CD14-positive monocyte (primary cell): ENCODE measurements around the gene VAMP2. TPM values are rescaled to one million over a fixed set of nuclear protein-coding genes. Genes with fewer than 3 reads are reported as not detected.

Experiments
- DNase-seq, 3 donors: peaks; one replicate each; pipeline ENCODE4 v3.0.0-alpha.2; 2011 to 2022
- H2AFZ ChIP-seq: 2 replicates; pipeline ENCODE4 v1.6.0; 2012; ENCODE audit warnings: mild to moderate bottlenecking, low read depth, low read length, inconsistent platforms; ENCODE audit not compliant: insufficient read depth, poor library complexity, severe bottlenecking
- H3K27ac ChIP-seq, 2 donors: 1 replicate in 1 of 2; 2 replicates in 1 of 2; pipeline ENCODE4 v1.5.1; 2012 to 2013; ENCODE audit warnings: low read length in 2 of 2, control low read depth in 1 of 2, inconsistent platforms in 1 of 2, low read depth in 1 of 2, mild to moderate bottlenecking in 1 of 2
- H3K27me3 ChIP-seq, 2 donors: one replicate each; pipeline versions ENCODE4 v1.6.0 to v1.6.1; 2011 to 2013; ENCODE audit warnings: low read length in 2 of 2; ENCODE audit not compliant: control insufficient read depth in 2 of 2, insufficient read depth in 2 of 2
- H3K36me3 ChIP-seq, 2 donors: replicated peaks in 1 of 2; 1 replicate in 1 of 2; 2 replicates in 1 of 2; pipeline versions ENCODE4 v1.5.1 to v1.6.1; 2012 to 2013; ENCODE audit warnings: low read length in 2 of 2, control low read depth in 1 of 2, inconsistent platforms in 1 of 2, mild to moderate bottlenecking in 1 of 2; ENCODE audit not compliant: insufficient read depth in 2 of 2, control insufficient read depth in 1 of 2
- H3K4me1 ChIP-seq, 2 donors: 1 replicate in 1 of 2; 2 replicates in 1 of 2; pipeline versions ENCODE4 v1.5.1 to v1.6.1; 2012 to 2013; ENCODE audit warnings: low read length in 2 of 2, control low read depth in 1 of 2, inconsistent platforms in 1 of 2, mild to moderate bottlenecking in 1 of 2, moderate library complexity in 1 of 2; ENCODE audit not compliant: insufficient read depth in 2 of 2, control insufficient read depth in 1 of 2
- H3K4me2 ChIP-seq: replicated peaks from 2 replicates; pipeline ENCODE3; 2012; ENCODE audit warnings: low read length, moderate library complexity, mild to moderate bottlenecking; ENCODE audit not compliant: poor library complexity, severe bottlenecking; ENCODE audit errors: extremely low read depth
- H3K4me3 ChIP-seq, 3 experiments: fragments of 200-600 bp in 1 of 3; sonication (generic) in 1 of 3; replicated peaks in 1 of 3; 1 replicate in 2 of 3; 2 replicates in 1 of 3; pipeline ENCODE4 v1.5.1; 2011 to 2013; ENCODE audit warnings: low read length in 3 of 3, mild to moderate bottlenecking in 3 of 3, control low read depth in 2 of 3, low read depth in 2 of 3, inconsistent platforms in 1 of 3, moderate library complexity in 1 of 3
- H3K79me2 ChIP-seq: 2 replicates; pipeline ENCODE4 v1.6.0; 2012; ENCODE audit warnings: mild to moderate bottlenecking, control low read depth, inconsistent platforms, low read length, moderate library complexity; ENCODE audit not compliant: insufficient read depth
- H3K9ac ChIP-seq: 2 replicates; pipeline ENCODE4 v1.6.0; 2017; ENCODE audit warnings: low read length, mild to moderate bottlenecking; ENCODE audit not compliant: insufficient read depth, poor library complexity, severe bottlenecking
- H3K9me3 ChIP-seq, 2 donors: replicated peaks in 1 of 2; 1 replicate in 1 of 2; 2 replicates in 1 of 2; pipeline versions ENCODE4 v1.5.1 to v1.6.1; 2012 to 2013; ENCODE audit warnings: low read length in 2 of 2, control low read depth in 1 of 2; ENCODE audit not compliant: control insufficient read depth in 1 of 2, insufficient read depth in 1 of 2
- H4K20me1 ChIP-seq: 2 replicates; pipeline ENCODE4 v1.6.0; 2012; ENCODE audit warnings: mild to moderate bottlenecking, low read length, control low read depth, moderate library complexity; ENCODE audit not compliant: insufficient read depth
- H3K27ac Mint-ChIP-seq, 7 donors: one replicate each; pipeline ENCODE4 v1.8.0; 2020; ENCODE audit warnings: mild to moderate bottlenecking in 7 of 7, mixed read lengths in 7 of 7, moderate library complexity in 6 of 7, inconsistent platforms in 2 of 7
- H3K27me3 Mint-ChIP-seq, 3 donors: one replicate each; pipeline ENCODE4 v1.8.0; 2021 to 2022; ENCODE audit warnings: low read depth in 3 of 3, mild to moderate bottlenecking in 3 of 3, mixed read lengths in 3 of 3, moderate library complexity in 3 of 3, inconsistent platforms in 1 of 3
- H3K36me3 Mint-ChIP-seq, 2 donors: one replicate each; pipeline ENCODE4 v1.8.0; 2020; ENCODE audit warnings: mixed read lengths in 2 of 2, inconsistent platforms in 1 of 2, mild to moderate bottlenecking in 1 of 2
- H3K4me1 Mint-ChIP-seq: one replicate; pipeline ENCODE4 v1.8.0; 2020; ENCODE audit warnings: mild to moderate bottlenecking, mixed read lengths
- H3K4me3 Mint-ChIP-seq, 2 donors: one replicate each; pipeline ENCODE4 v1.8.0; 2020; ENCODE audit warnings: mild to moderate bottlenecking in 2 of 2, mixed read lengths in 2 of 2, moderate library complexity in 1 of 2
- H3K9me3 Mint-ChIP-seq, 7 donors: one replicate each; pipeline ENCODE4 v1.8.0; 2020 to 2022; ENCODE audit warnings: mixed read lengths in 7 of 7, mild to moderate bottlenecking in 6 of 7, moderate library complexity in 6 of 7, inconsistent platforms in 2 of 7
- CTCF ChIP-seq: fragments of 200-600 bp; IDR thresholded peaks from one replicate; pipeline ENCODE4 v1.8.0; 2022; ENCODE audit warnings: antibody characterized with exemption, mild to moderate bottlenecking
- WGBS: methylation state at CpG from one replicate; pipeline ENCODE4 v1.1.5; 2013; ENCODE audit warnings: missing lambda C conversion rate; ENCODE audit not compliant: insufficient coverage; 5-methylcytosine and 5-hydroxymethylcytosine counted together
- intact Hi-C, 2 donors: fragments of 100-400 bp; cut with micrococcal nuclease; formaldehyde crosslinking; loops; one replicate each; pipeline versions ENCODE4 v1.15.0 to v1.15.1; 2023
- polyA plus RNA-seq, 3 donors: library from polyadenylated mRNA; depleted of rRNA in 1 of 3; unstranded in 2 of 3; stranded (reverse) in 1 of 3; fragments of 300-500 nt in 2 of 3; fragments of >200 nt in 1 of 3; fragmentation: Illumina TruSeq in 2 of 3; gene quantifications; 1 replicate in 2 of 3; 2 replicates in 1 of 3; pipeline ENCODE4 v1.2.3, GENCODE V29; 2012 to 2021

Gene VAMP2
- polyA plus RNA-seq, 3 donors = 10.2 to 139 (median 14.5) TPM

GRCh38 chr17:8145811-8146210 is 16.9 kb downstream of the VAMP2 start:
- H3K4me3 ChIP-seq = no peak overlapping the region
- H3K36me3 Mint-ChIP-seq = peaks cover 85 to 100% of the 10 kb centered on the region in 2 donors
- H4K20me1 ChIP-seq = peaks cover 100% of the 10 kb centered on the region
- peaks cover 0 to 9% (median 3%) of the 10 kb centered on the region in 3 donors for H3K27me3 Mint-ChIP-seq
- H3K4me1 ChIP-seq = peaks cover 6 to 12% of the 10 kb centered on the region in 2 donors
- DNase-seq = no peak
- no peak overlapping the region for H2AFZ ChIP-seq
- no peak overlapping the region for H3K9ac ChIP-seq
- 91% methylated on average over 4 of the region's 12 CpGs for WGBS
- H3K27ac ChIP-seq = no peak overlapping the region
- peaks cover 11% of the 10 kb centered on the region for H3K79me2 ChIP-seq
- H3K27me3 ChIP-seq = no peaks in the 10 kb centered on the region
- H3K4me1 Mint-ChIP-seq = peaks cover 5% of the 10 kb centered on the region
- H3K27ac Mint-ChIP-seq = no peak overlapping the region
- no peak overlapping the region for H3K4me3 Mint-ChIP-seq
- peaks cover 93 to 100% of the 10 kb centered on the region in 2 donors for H3K36me3 ChIP-seq
- no peak for TF ChIP-seq CTCF
- intact Hi-C loops = no loop called here
- no peaks in the 10 kb centered on the region for H3K9me3 ChIP-seq
- no peaks in the 10 kb centered on the region for H3K9me3 Mint-ChIP-seq
- H3K4me2 ChIP-seq = no peak overlapping the region

- Mint-ChIP-seq H3K27ac (peak overlapping the region in 2 of 7 donors; percentile 60 to 85), H3K4me3 (no peak overlapping the region), H3K9me3 (no peaks in the 10 kb centered on the region), H3K4me1 (peaks cover 2% of the 10 kb centered on the region), H3K36me3 (peaks cover 82 to 95% of the 10 kb centered on the region in 2 donors), H3K27me3 (peaks cover 0 to 7% (median 3%) of the 10 kb centered on the region in 3 donors)
- WGBS = over 99% methylated on average over 13 of the region's 15 CpGs
- no peak for DNase-seq
- Histone ChIP-seq H3K4me3 (no peak overlapping the region), H2AFZ (no peak overlapping the region), H3K4me1 (peaks cover 12 to 16% of the 10 kb centered on the region in 2 donors), H3K9me3 (no peaks in the 10 kb centered on the region), H3K36me3 (peaks cover 90 to 97% of the 10 kb centered on the region in 2 donors), H3K4me2 (no peak overlapping the region), H4K20me1 (peaks cover 100% of the 10 kb centered on the region), H3K27me3 (no peaks in the 10 kb centered on the region), H3K9ac (no peak overlapping the region), H3K79me2 (no peaks in the 10 kb centered on the region), H3K27ac (no peak overlapping the region)
- no peak for TF ChIP-seq CTCF
- intact Hi-C loops = no loop called here
These were observed 18.1 kb downstream of the VAMP2 start for GRCh38 chr17:8144401-8145231.
